ENCODE data around the gene CELF4. TPM values are rescaled to one million over a fixed set of nuclear protein-coding genes. Genes with fewer than 3 reads are reported as not detected.

CELF4 gene
- total RNA-seq, 3 donors from 2014 or later (not counting 1 experiment from before 2014, with no cell fraction given): not detected

DNA sequence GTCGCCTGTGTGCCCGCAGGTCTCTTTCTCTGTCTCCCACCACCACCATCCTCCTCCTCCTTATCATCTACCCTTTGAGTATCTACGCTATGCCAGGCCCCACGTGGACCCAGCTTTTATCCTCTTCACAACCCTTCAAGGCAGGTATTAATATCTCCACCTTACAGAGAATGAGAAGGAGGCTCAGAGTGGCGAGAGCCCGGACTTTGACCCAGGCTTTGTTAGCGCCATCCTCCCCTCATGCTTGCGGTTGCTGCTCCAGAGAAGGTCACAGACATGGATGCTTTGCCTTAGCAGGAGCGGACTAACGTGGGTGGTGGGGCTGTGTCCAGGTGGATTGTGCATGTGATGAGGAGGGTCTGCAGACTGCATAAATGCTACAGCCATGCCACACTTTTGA lies 119.8 kb downstream of the CELF4 start:
- Histone ChIP-seq H3K27ac (ENCODE audit: low read length) (no peak overlapping the region), H3K9me3 (ENCODE audit: control insufficient read depth, insufficient read depth, low read length) (no peaks in the 10 kb centered on the region), H3K36me3 (ENCODE audit: control insufficient read depth, insufficient read depth, low read length) (no peaks in the 10 kb centered on the region), H3K27me3 (ENCODE audit: control insufficient read depth, insufficient read depth, low read length) (no peaks in the 10 kb centered on the region), H3K4me1 (ENCODE audit: control insufficient read depth, insufficient read depth, low read length) (no peaks in the 10 kb centered on the region), H3K4me3 (ENCODE audit: low read length) (no peak overlapping the region)
- Mint-ChIP-seq H3K4me1 (no peaks in the 10 kb centered on the region), H3K27me3 (ENCODE audit: low read depth in 2 of 2) (peaks cover 0 to 7% of the 10 kb centered on the region in 2 donors), H3K36me3 (no peaks in the 10 kb centered on the region), H3K27ac (no peak overlapping the region), H3K9me3 (no peaks in the 10 kb centered on the region), H3K4me3 (no peak overlapping the region)
- intact Hi-C loops (cut with micrococcal nuclease): no loop called here
- TF ChIP-seq, protein P1, sequence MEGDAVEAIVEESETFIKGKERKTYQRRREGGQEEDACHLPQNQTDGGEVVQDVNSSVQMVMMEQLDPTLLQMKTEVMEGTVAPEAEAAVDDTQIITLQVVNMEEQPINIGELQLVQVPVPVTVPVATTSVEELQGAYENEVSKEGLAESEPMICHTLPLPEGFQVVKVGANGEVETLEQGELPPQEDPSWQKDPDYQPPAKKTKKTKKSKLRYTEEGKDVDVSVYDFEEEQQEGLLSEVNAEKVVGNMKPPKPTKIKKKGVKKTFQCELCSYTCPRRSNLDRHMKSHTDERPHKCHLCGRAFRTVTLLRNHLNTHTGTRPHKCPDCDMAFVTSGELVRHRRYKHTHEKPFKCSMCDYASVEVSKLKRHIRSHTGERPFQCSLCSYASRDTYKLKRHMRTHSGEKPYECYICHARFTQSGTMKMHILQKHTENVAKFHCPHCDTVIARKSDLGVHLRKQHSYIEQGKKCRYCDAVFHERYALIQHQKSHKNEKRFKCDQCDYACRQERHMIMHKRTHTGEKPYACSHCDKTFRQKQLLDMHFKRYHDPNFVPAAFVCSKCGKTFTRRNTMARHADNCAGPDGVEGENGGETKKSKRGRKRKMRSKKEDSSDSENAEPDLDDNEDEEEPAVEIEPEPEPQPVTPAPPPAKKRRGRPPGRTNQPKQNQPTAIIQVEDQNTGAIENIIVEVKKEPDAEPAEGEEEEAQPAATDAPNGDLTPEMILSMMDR (IDR thresholded peaks at IDR 0.05): no peak
- 94% methylated on average over 9 of the region's 10 CpGs for WGBS (ENCODE audit: insufficient coverage)
- DNase-seq (no peak), ATAC-seq (no peak)

DNA sequence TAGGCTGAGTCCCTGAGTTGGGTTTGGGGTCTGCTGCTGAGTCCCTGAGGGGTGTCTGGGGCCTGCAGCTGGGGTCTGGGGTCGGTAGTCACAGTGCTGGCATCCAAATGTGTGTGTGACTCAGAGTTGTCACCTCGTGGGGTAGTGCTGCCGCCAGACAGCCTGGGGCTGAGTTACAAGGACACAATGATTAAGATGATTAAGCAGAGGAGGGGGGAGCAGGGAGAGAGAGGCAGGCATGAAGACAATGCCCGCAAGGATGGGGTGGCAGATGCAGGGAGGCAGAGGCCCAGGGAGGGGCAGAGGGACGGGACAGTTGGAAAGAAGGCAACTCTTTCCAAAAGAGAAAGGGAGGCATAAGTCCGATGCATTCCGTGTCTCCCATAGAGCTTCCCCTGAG lies 120.2 kb downstream of the CELF4 start:
- Mint-ChIP-seq H3K27me3 (ENCODE audit: low read depth in 2 of 2) (peaks cover 0 to 7% of the 10 kb centered on the region in 2 donors), H3K9me3 (no peaks in the 10 kb centered on the region), H3K4me1 (no peaks in the 10 kb centered on the region), H3K27ac (no peak overlapping the region), H3K36me3 (no peaks in the 10 kb centered on the region), H3K4me3 (no peak overlapping the region)
- no peak for ATAC-seq
- no peaks in the 10 kb centered on the region for H3K27me3 ChIP-seq (ENCODE audit: control insufficient read depth, insufficient read depth, low read length)
- no peaks in the 10 kb centered on the region for H3K9me3 ChIP-seq (ENCODE audit: control insufficient read depth, insufficient read depth, low read length)
- 75% methylated on average over 7 of the region's 7 CpGs for WGBS (ENCODE audit: insufficient coverage)
- no peak overlapping the region for H3K4me3 ChIP-seq (ENCODE audit: low read length)
- no peaks in the 10 kb centered on the region for H3K36me3 ChIP-seq (ENCODE audit: control insufficient read depth, insufficient read depth, low read length)
- no peak for DNase-seq
- H3K4me1 ChIP-seq (ENCODE audit: control insufficient read depth, insufficient read depth, low read length): no peaks in the 10 kb centered on the region
- H3K27ac ChIP-seq (ENCODE audit: low read length): no peak overlapping the region
- intact Hi-C loops (cut with micrococcal nuclease): no loop called here
- TF ChIP-seq, protein P1 (IDR thresholded peaks at IDR 0.05): no peak

DNA sequence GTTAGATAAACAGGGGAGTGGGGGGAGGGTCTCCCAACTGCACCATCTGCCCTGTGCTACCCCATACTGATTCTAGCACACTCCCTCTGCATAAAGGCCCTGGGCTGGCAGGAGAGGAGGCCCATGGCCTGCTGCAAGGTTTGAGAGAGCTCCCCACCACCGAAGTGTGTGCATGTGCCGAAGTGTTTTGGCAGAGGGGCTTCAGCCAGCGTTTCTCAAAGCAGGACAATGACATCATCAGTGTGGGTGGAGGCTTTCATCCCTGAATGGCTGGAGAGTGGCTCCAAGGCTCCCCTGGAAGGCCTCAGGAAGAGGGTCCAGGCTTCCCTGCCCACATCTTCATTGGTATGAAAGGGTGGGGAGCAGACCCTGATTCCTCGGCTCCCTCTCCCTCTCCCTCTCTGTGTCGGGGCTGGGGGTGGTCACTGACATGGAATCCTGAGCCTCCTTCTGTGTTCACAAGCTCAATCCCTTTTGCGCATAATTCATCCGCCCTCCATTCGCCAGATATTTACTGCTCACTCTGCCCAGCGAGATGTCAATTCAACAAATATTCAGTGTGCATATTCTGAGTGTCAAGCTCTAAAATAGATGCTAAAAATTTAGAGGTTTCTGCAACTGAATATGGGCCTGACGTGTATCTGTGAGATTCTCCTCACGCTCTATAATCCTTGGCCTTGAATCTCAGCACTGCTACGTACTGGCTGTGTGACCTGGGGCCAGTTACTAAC lies 122.1 kb downstream of the CELF4 start:
- DNase-seq (no peak), ATAC-seq (no peak)
- Histone ChIP-seq H3K4me3 (ENCODE audit: low read length) (no peak overlapping the region), H3K27ac (ENCODE audit: low read length) (no peak overlapping the region), H3K9me3 (ENCODE audit: control insufficient read depth, insufficient read depth, low read length) (no peaks in the 10 kb centered on the region), H3K36me3 (ENCODE audit: control insufficient read depth, insufficient read depth, low read length) (no peaks in the 10 kb centered on the region), H3K4me1 (ENCODE audit: control insufficient read depth, insufficient read depth, low read length) (no peaks in the 10 kb centered on the region), H3K27me3 (ENCODE audit: control insufficient read depth, insufficient read depth, low read length) (no peaks in the 10 kb centered on the region)
- H3K4me3 Mint-ChIP-seq: no peak overlapping the region
- no peaks in the 10 kb centered on the region for H3K9me3 Mint-ChIP-seq
- intact Hi-C loops (cut with micrococcal nuclease): no loop called here
- H3K4me1 Mint-ChIP-seq: no peaks in the 10 kb centered on the region
- peaks cover 0 to 7% of the 10 kb centered on the region in 2 donors for H3K27me3 Mint-ChIP-seq (ENCODE audit: low read depth in 2 of 2)
- no peaks in the 10 kb centered on the region for H3K36me3 Mint-ChIP-seq
- no peak overlapping the region for H3K27ac Mint-ChIP-seq
- TF ChIP-seq, protein P1 (IDR thresholded peaks at IDR 0.05): no peak
- WGBS (ENCODE audit: insufficient coverage): 84% methylated on average over 12 of the region's 12 CpGs

DNA sequence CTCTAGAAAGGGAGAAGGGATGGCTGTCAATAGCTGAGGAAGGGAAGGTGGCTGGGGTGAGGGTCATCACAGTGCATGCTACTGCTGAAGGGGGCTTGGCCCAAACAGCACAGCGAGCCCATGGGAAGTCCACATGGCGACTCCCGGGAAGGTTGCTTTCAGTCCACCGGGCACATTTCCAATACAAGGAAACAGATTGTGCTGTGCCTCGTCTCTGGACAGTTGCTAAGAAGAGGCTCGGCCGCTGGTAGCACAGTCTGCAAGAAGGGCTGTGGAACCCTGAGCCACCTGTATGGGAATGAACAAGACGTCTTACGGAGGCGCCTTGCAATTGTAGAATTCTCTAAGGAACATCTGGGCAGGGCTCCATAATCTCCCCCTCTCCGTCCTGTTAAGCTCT lies 123.1 kb downstream of the CELF4 start:
- Mint-ChIP-seq H3K27me3 (ENCODE audit: low read depth in 2 of 2) (peaks cover 0 to 7% of the 10 kb centered on the region in 2 donors), H3K4me3 (no peak overlapping the region), H3K36me3 (no peaks in the 10 kb centered on the region), H3K27ac (no peak overlapping the region), H3K4me1 (no peaks in the 10 kb centered on the region), H3K9me3 (no peaks in the 10 kb centered on the region)
- no peaks in the 10 kb centered on the region for H3K4me1 ChIP-seq (ENCODE audit: control insufficient read depth, insufficient read depth, low read length)
- no peaks in the 10 kb centered on the region for H3K9me3 ChIP-seq (ENCODE audit: control insufficient read depth, insufficient read depth, low read length)
- H3K4me3 ChIP-seq (ENCODE audit: low read length): no peak overlapping the region
- H3K27me3 ChIP-seq (ENCODE audit: control insufficient read depth, insufficient read depth, low read length): no peaks in the 10 kb centered on the region
- no peak overlapping the region for H3K27ac ChIP-seq (ENCODE audit: low read length)
- intact Hi-C loops (cut with micrococcal nuclease): no loop called here
- ATAC-seq (no peak), DNase-seq (no peak)
- TF ChIP-seq, protein P1 (IDR thresholded peaks at IDR 0.05): no peak
- H3K36me3 ChIP-seq (ENCODE audit: control insufficient read depth, insufficient read depth, low read length): no peaks in the 10 kb centered on the region
- WGBS (ENCODE audit: insufficient coverage): 91% methylated on average over 11 of the region's 11 CpGs
